H1 (cell line): ENCODE results near the gene CENPA. TPM values are rescaled to one million over a fixed set of nuclear protein-coding genes. Genes with fewer than 3 reads are reported as not detected.

ENCODE experiments used
- CTCF ChIA-PET: fragments of 300-600 bp; sonication (Branson Sonifier 250); formaldehyde crosslinking; loops from one replicate; lab custom pipeline; 2021; ENCODE audit not compliant: partially characterized antibody; lab: Charles Lee
- POLR2A ChIA-PET: fragments of 300-600 bp; sonication (Branson Sonifier 250); formaldehyde crosslinking; loops from one replicate; lab custom pipeline; 2021; ENCODE audit warnings: inconsistent platforms; ENCODE audit not compliant: partially characterized antibody; lab: Charles Lee
- DNase-seq, 2 experiments: peaks; one replicate each; pipeline versions ENCODE4 v3.0.0 to v3.0.0-alpha.2; 2010 to 2022; ENCODE audit warnings: low spot score in 2 of 2, low read depth in 1 of 2, mixed read lengths in 1 of 2
- FAIRE-seq: peaks from 2 replicates; lab custom pipeline; 2011; peaks lifted over from hg19 to GRCh38; lab: Jason Lieb, UNC
- H2AFZ ChIP-seq: 2 replicates; pipeline ENCODE4 v1.8.1; 2012; ENCODE audit warnings: low read length, inconsistent platforms
- H2AK5ac ChIP-seq: 2 replicates; pipeline ENCODE4 v1.6.1; 2013; ENCODE audit warnings: low read depth, low read length
- H2BK120ac ChIP-seq: replicated peaks from 2 replicates; pipeline ENCODE3; 2013; ENCODE audit warnings: low read depth, low read length, inconsistent platforms
- H2BK12ac ChIP-seq: 2 replicates; pipeline ENCODE4 v1.6.1; 2013; ENCODE audit warnings: low read depth, low read length
- H2BK15ac ChIP-seq: 2 replicates; pipeline ENCODE4 v1.6.1; 2013; ENCODE audit warnings: low read length
- H2BK20ac ChIP-seq: 2 replicates; pipeline ENCODE4 v1.6.1; 2013; ENCODE audit warnings: low read length
- H2BK5ac ChIP-seq: 2 replicates; pipeline ENCODE4 v1.6.1; 2013; ENCODE audit warnings: low read depth, low read length
- H3K14ac ChIP-seq: 2 replicates; pipeline ENCODE4 v1.6.1; 2013; ENCODE audit warnings: inconsistent platforms; ENCODE audit not compliant: insufficient read length
- H3K18ac ChIP-seq: 2 replicates; pipeline ENCODE4 v1.6.1; 2013; ENCODE audit warnings: low read length; ENCODE audit errors: extremely low read depth
- H3K23ac ChIP-seq: 2 replicates; pipeline ENCODE4 v1.6.1; 2013; ENCODE audit warnings: inconsistent platforms; ENCODE audit not compliant: insufficient read length
- H3K23me2 ChIP-seq: 2 replicates; pipeline ENCODE4 v1.6.1; 2013; ENCODE audit warnings: low read depth, low read length
- H3K27ac ChIP-seq: 2 replicates; pipeline ENCODE4 v1.6.1; 2011; ENCODE audit warnings: low read depth, low read length, inconsistent platforms
- H3K27me3 ChIP-seq, 4 experiments: replicated peaks in 1 of 4; 1 replicate in 1 of 4; 2 replicates in 3 of 4; pipeline versions ENCODE4 v1.6.1 to v1.8.1; 2011 to 2013; ENCODE audit warnings: low read length in 3 of 4, mild to moderate bottlenecking in 3 of 4, inconsistent platforms in 2 of 4, mixed read lengths in 2 of 4, moderate library complexity in 1 of 4; ENCODE audit not compliant: control insufficient read depth in 3 of 4, insufficient read depth in 3 of 4; ENCODE audit errors: extremely low read depth in 1 of 4
- H3K36me3 ChIP-seq, 4 experiments: 2 replicates each; pipeline versions ENCODE4 v1.6.1 to v1.8.1; 2011 to 2013; ENCODE audit warnings: mild to moderate bottlenecking in 4 of 4, low read length in 3 of 4, moderate library complexity in 2 of 4, control low read depth in 1 of 4, inconsistent platforms in 1 of 4; ENCODE audit not compliant: insufficient read depth in 4 of 4, control insufficient read depth in 2 of 4
- H3K4ac ChIP-seq: replicated peaks from 2 replicates; pipeline ENCODE3; 2013; ENCODE audit warnings: low read length, low read depth, mixed read lengths, inconsistent platforms; ENCODE audit not compliant: insufficient read length
- H3K4me1 ChIP-seq, 4 experiments: replicated peaks in 1 of 4; 1 replicate in 1 of 4; 2 replicates in 3 of 4; pipeline versions ENCODE4 v1.6.1 to v1.8.1; 2011 to 2013; ENCODE audit warnings: low read length in 3 of 4, inconsistent platforms in 2 of 4, mixed read lengths in 1 of 4; ENCODE audit not compliant: insufficient read depth in 4 of 4, control insufficient read depth in 3 of 4
- H3K4me2 ChIP-seq, 2 experiments: 2 replicates each; pipeline versions ENCODE4 v1.6.1 to v1.8.1; 2011 to 2013; ENCODE audit warnings: low read depth in 2 of 2, low read length in 2 of 2, control low read depth in 1 of 2, inconsistent platforms in 1 of 2, mild to moderate bottlenecking in 1 of 2; ENCODE audit not compliant: insufficient read depth in 1 of 2
- H3K4me3 ChIP-seq, 4 experiments: fragments of 200-600, 300-600 bp in 1 of 4; sonication (generic), shearing (Covaris generic), sonication (Bioruptor Twin) in 1 of 4; 2 replicates each; pipeline versions ENCODE4 v1.5.1 to v1.8.1; 2011 to 2016; ENCODE audit warnings: low read length in 4 of 4, low read depth in 3 of 4, control low read depth in 2 of 4, inconsistent platforms in 2 of 4, mild to moderate bottlenecking in 2 of 4, mixed read lengths in 1 of 4, moderate library complexity in 1 of 4; ENCODE audit not compliant: insufficient read depth in 2 of 4; ENCODE audit errors: extremely low read depth in 1 of 4
- H3K56ac ChIP-seq: replicated peaks from 2 replicates; pipeline ENCODE3; 2013; ENCODE audit warnings: low read depth, mild to moderate bottlenecking, mixed read lengths, low read length, inconsistent platforms; ENCODE audit not compliant: insufficient read length
- H3K79me1 ChIP-seq: 2 replicates; pipeline ENCODE4 v1.6.1; 2013; ENCODE audit warnings: low read depth, low read length, control low read depth
- H3K79me2 ChIP-seq, 2 experiments: 2 replicates each; pipeline versions ENCODE4 v1.6.1 to v1.8.1; 2012 to 2013; ENCODE audit warnings: low read length in 2 of 2, mild to moderate bottlenecking in 2 of 2, inconsistent platforms in 1 of 2; ENCODE audit not compliant: insufficient read depth in 2 of 2, control insufficient read depth in 1 of 2
- H3K9ac ChIP-seq, 4 experiments: replicated peaks in 1 of 4; 1 replicate in 1 of 4; 2 replicates in 3 of 4; pipeline versions ENCODE4 v1.6.1 to v1.8.1; 2011 to 2013; ENCODE audit warnings: low read depth in 3 of 4, low read length in 3 of 4, control low read depth in 2 of 4, mild to moderate bottlenecking in 2 of 4, moderate library complexity in 2 of 4, inconsistent platforms in 1 of 4; ENCODE audit errors: extremely low read depth in 1 of 4
- H3K9me3 ChIP-seq, 2 experiments: 2 replicates each; pipeline versions ENCODE4 v1.6.1 to v1.8.1; 2012 to 2013; ENCODE audit warnings: mild to moderate bottlenecking in 2 of 2, moderate library complexity in 2 of 2, control low read depth in 1 of 2, inconsistent platforms in 1 of 2, low read depth in 1 of 2, low read length in 1 of 2, mixed read lengths in 1 of 2; ENCODE audit not compliant: insufficient read depth in 2 of 2
- H4K20me1 ChIP-seq, 2 experiments: replicated peaks in 1 of 2; 2 replicates each; pipeline versions ENCODE3 to v1.8.1; 2011 to 2013; ENCODE audit warnings: inconsistent platforms in 2 of 2, low read length in 2 of 2, mild to moderate bottlenecking in 1 of 2; ENCODE audit not compliant: insufficient read depth in 2 of 2, control insufficient read depth in 1 of 2
- H4K5ac ChIP-seq: 2 replicates; pipeline ENCODE4 v1.6.1; 2013; ENCODE audit warnings: low read length, low read depth, mixed read lengths, inconsistent platforms; ENCODE audit not compliant: insufficient read length
- H4K8ac ChIP-seq: 2 replicates; pipeline ENCODE4 v1.8.0; 2013; ENCODE audit warnings: mild to moderate bottlenecking, moderate library complexity, low read length, inconsistent platforms; ENCODE audit not compliant: insufficient read depth; ENCODE audit errors: extremely low read depth
- H4K91ac ChIP-seq: replicated peaks from 2 replicates; pipeline ENCODE3; 2013; ENCODE audit warnings: low read length, mixed read lengths, inconsistent platforms; ENCODE audit not compliant: insufficient read length
- CEBPB ChIP-seq: IDR thresholded peaks from 2 replicates; pipeline ENCODE4 v1.6.1; 2012; ENCODE audit warnings: low read depth, low read length
- CHD1 ChIP-seq: IDR thresholded peaks from 2 replicates; pipeline ENCODE4 v1.6.1; 2012; ENCODE audit warnings: low read depth, low read length, improper control_type of control experiment
- CTCF ChIP-seq, 3 experiments: IDR thresholded peaks; 1 replicate in 2 of 3; 2 replicates in 1 of 3; pipeline versions ENCODE4 v1.5.1 to v1.6.1; 2011; ENCODE audit warnings: low read length in 3 of 3, mild to moderate bottlenecking in 3 of 3, inconsistent platforms in 2 of 3, low read depth in 1 of 3, moderate library complexity in 1 of 3; ENCODE audit not compliant: insufficient read depth in 1 of 3; ENCODE audit errors: control extremely low read depth in 1 of 3
- WGBS, 2 experiments: shearing (Covaris generic) in 1 of 2; methylation state at CpG; one replicate each; pipeline versions ENCODE4 v1.1.6 to v1.1.7; 2013 to 2015; ENCODE audit warnings: low lambda C conversion rate in 2 of 2, mixed read lengths in 2 of 2, inconsistent platforms in 1 of 2, low coverage in 1 of 2, missing lambda C conversion rate in 1 of 2; ENCODE audit not compliant: insufficient replicate concordance in 2 of 2, insufficient coverage in 1 of 2, insufficient read length in 1 of 2; ENCODE audit errors: extremely low coverage in 1 of 2, missing lambda C conversion rate in 1 of 2; 5-methylcytosine and 5-hydroxymethylcytosine counted together
- polyA plus RNA-seq, 7 experiments: library from polyadenylated mRNA; depleted of rRNA in 3 of 7; stranded (reverse) in 5 of 7; unstranded in 2 of 7; fragments of >200 nt in 5 of 7; fragments of 200-250 nt in 2 of 7; gene quantifications; 1 replicate in 5 of 7; 2 replicates in 1 of 7; 4 replicates in 1 of 7; pipeline versions ENCODE4 v1.2.1 to v1.2.3, GENCODE V29; 2011 to 2013; ENCODE audit warnings: missing spikeins in 2 of 7, mixed read lengths in 2 of 7
- total RNA-seq: library from RNA; stranded (reverse); fragmentation: NEBNext Ultra II Directional; extraction: Animal tissue kit (Norgen Biotek cat#: 25700); gene quantifications from 2 replicates; pipeline ENCODE4 v1.2.1, GENCODE V29; 2021

CENPA gene
- total and polyA plus RNA-seq, 2 of the 8 experiments (the other 6 are each of a cell fraction or from before 2014, with no cell fraction given), result 19.4 to 30.9 TPM

- Histone ChIP-seq H3K36me3 (no peaks in the 10 kb centered on the region), H2BK120ac (no peak overlapping the region), H3K56ac (no peak overlapping the region), H4K8ac (no peak overlapping the region), H4K5ac (no peak overlapping the region), H3K27ac (no peak overlapping the region), H3K23ac (no peak overlapping the region), H2BK12ac (no peak overlapping the region), H3K4me1 (no peaks in the 10 kb centered on the region), H2BK20ac (no peak overlapping the region), H3K9me3 (no peaks in the 10 kb centered on the region), H2AFZ (no peak overlapping the region), H3K23me2 (no peaks in the 10 kb centered on the region; the same call in 1 of the 2 replicates), H2AK5ac (no peak overlapping the region), H2BK5ac (no peak overlapping the region), H2BK15ac (no peak overlapping the region), H4K20me1 (no peaks in the 10 kb centered on the region), H3K27me3 (no peaks in the 10 kb centered on the region), H4K91ac (no peak overlapping the region), H3K18ac (no peak overlapping the region), H3K4me3 (no peak overlapping the region), H3K9ac (no peak overlapping the region), H3K14ac (no peak overlapping the region), H3K4me2 (no peak overlapping the region), H3K4ac (no peak overlapping the region), H3K79me1 (no peaks in the 10 kb centered on the region), H3K79me2 (no peaks in the 10 kb centered on the region)
- CTCF ChIA-PET, result interaction anchor here (1.0 to 14.9 kb wide), 6 partner anchors 9 to 218 kb away, joined by 3 to 367 read pairs (median 4); no protein-coding TSS in a partner anchor
- no peak for DNase-seq
- no peak for FAIRE-seq
- POLR2A ChIA-PET, result no interaction called here
- WGBS, 2 experiments, result 89% methylated on average over 7 of the region's 7 CpGs; no CpG with 5 or more reads in 1 of the 2 experiments
- TF ChIP-seq CEBPB (no peak), CHD1 (no peak), CTCF (IDR thresholded peaks at IDR 0.05; ENCODE audit: control extremely low read depth in 1 of 3, insufficient read depth in 1 of 3, low read depth in 1 of 3, low read length in 3 of 3) (no peak)
These were observed 46.3 kb upstream of the CENPA start for GRCh38 chr2:26739514-26739913.
